ENCODE measurements around the gene FYTTD1. TPM values are rescaled to one million over a fixed set of nuclear protein-coding genes. Genes with fewer than 3 reads are reported as not detected.
A peak's percentile ranks its signal among the peaks of the same experiment; 100 is the strongest.

FYTTD1 gene
- total and polyA plus RNA-seq, 4 donors = 12.1 to 90.2 (median 29.2) TPM

DNA sequence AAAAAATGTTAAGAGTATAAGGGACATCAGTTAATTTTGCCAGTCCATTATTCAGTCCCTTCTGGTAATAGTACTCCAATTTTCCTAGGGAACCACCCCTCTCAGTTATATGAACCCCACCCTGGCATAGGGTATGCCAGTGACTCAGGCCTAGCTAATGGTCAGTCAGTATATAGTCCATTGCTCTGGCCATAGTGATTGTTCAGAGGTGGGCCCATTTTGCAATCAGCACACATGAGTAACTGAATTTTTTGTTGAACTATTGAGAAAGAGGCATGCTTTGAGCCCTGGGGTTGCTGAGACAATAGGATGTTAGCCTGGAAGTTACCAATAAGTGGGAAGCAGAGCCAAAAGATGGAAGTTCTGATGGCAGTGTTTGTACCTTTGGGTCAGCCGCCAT lies 45.5 kb downstream of the FYTTD1 start:
- Histone ChIP-seq H3K27me3 (ENCODE audit: control insufficient read depth in 3 of 3, insufficient read depth in 3 of 3, low read length in 2 of 3) (no peaks in the 10 kb centered on the region), H3K9me3 (ENCODE audit: control insufficient read depth in 4 of 4, insufficient read depth in 3 of 4, low read length in 3 of 4) (no peaks in the 10 kb centered on the region), H3K9ac (ENCODE audit: insufficient read depth in 1 of 2, low read length in 2 of 2) (no peak overlapping the region), H3K4me1 (ENCODE audit: control insufficient read depth in 5 of 5, insufficient read depth in 5 of 5, low read length in 5 of 5) (peaks cover 0 to 20% (median 2%) of the 10 kb centered on the region in 5 donors), H3K36me3 (ENCODE audit: control insufficient read depth in 4 of 4, insufficient read depth in 4 of 4, low read length in 4 of 4) (no peaks in the 10 kb centered on the region), H3K27ac (ENCODE audit: low read depth in 1 of 2, low read length in 1 of 2) (no peak overlapping the region), H3K4me3 (no peak overlapping the region)
- no peak for DNase-seq
- no peak for TF ChIP-seq CTCF (IDR thresholded peaks at IDR 0.05; ENCODE audit: control extremely low read depth, extremely low read depth)
- ATAC-seq (ENCODE audit: insufficient read depth, low FRiP score) = no peak
- 97 to 98% methylated on average over 1 of the region's 1 CpG for WGBS, 2 donors

DNA sequence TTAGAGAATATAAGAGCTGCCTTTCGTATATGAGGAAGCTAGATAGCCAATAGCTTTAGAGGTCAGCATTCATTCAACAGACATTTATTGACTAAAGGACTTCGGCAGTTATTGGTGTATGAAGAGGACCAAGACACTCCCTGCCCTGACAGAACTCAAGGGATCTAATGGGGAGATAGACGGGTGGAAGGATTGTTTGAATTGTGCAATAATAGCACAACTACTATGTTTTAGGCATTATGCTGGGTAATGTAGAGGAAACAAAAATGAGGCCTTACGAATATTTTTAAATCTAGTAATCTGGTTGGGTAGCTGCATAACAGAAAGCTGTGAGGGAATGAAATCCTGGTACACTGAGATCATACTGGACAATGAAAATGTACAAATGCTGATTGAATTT lies 46.4 kb downstream of the FYTTD1 start:
- WGBS, 2 donors = 49 to 58% methylated on average over 4 of the region's 4 CpGs
- no peak for ATAC-seq (ENCODE audit: insufficient read depth, low FRiP score)

DNA sequence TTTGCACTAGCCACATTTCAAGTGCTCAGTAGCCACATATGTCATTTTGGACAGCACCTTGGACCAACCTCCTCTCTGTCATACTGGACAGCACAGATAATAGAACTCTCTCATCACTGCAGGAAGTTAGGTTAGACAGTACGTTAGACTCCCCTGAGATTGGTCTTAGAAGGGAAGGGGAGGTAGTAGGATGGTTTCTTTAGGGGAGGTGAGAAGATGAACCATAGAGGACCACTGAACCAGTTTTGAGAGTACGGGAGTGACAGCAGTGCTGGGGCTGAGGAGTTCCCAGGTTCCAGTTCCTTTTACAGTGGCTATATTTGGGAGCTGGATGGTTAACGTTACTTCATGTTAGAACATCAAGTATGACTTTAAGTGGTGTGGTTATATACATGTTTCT lies 49.2 kb downstream of the FYTTD1 start:
- WGBS, 2 donors = 61 to 63% methylated on average over 3 of the region's 3 CpGs
- DNase-seq (no peak), ATAC-seq (ENCODE audit: insufficient read depth, low FRiP score) (no peak)
- Histone ChIP-seq H3K4me1 (ENCODE audit: control insufficient read depth in 5 of 5, insufficient read depth in 5 of 5, low read length in 5 of 5) (peaks cover 0 to 27% (median 4%) of the 10 kb centered on the region in 5 donors), H3K27me3 (ENCODE audit: control insufficient read depth in 3 of 3, insufficient read depth in 3 of 3, low read length in 2 of 3) (no peaks in the 10 kb centered on the region), H3K36me3 (ENCODE audit: control insufficient read depth in 4 of 4, insufficient read depth in 4 of 4, low read length in 4 of 4) (no peaks in the 10 kb centered on the region), H3K4me3 (no peak overlapping the region), H3K9ac (ENCODE audit: insufficient read depth in 1 of 2, low read length in 2 of 2) (no peak overlapping the region), H3K27ac (ENCODE audit: low read depth in 1 of 2, low read length in 1 of 2) (no peak overlapping the region), H3K9me3 (ENCODE audit: control insufficient read depth in 4 of 4, insufficient read depth in 3 of 4, low read length in 3 of 4) (no peaks in the 10 kb centered on the region)
- no peak for TF ChIP-seq CTCF (IDR thresholded peaks at IDR 0.05; ENCODE audit: control extremely low read depth, extremely low read depth)

More for the DNA sequence above, 46.4 kb downstream of the FYTTD1 start:
- H3K4me1 ChIP-seq (ENCODE audit: control insufficient read depth in 5 of 5, insufficient read depth in 5 of 5, low read length in 5 of 5) = peaks cover 0 to 20% (median 2%) of the 10 kb centered on the region in 5 donors
- DNase-seq = no peak
- no peak overlapping the region for H3K9ac ChIP-seq (ENCODE audit: insufficient read depth in 1 of 2, low read length in 2 of 2)
- peak overlapping the region in 1 of 2 donors; percentile 6 for H3K27ac ChIP-seq (ENCODE audit: low read depth in 1 of 2, low read length in 1 of 2)
- TF ChIP-seq CTCF (IDR thresholded peaks at IDR 0.05; ENCODE audit: control extremely low read depth, extremely low read depth) = no peak
- no peak overlapping the region for H3K4me3 ChIP-seq
- H3K9me3 ChIP-seq (ENCODE audit: control insufficient read depth in 4 of 4, insufficient read depth in 3 of 4, low read length in 3 of 4) = no peaks in the 10 kb centered on the region
- no peaks in the 10 kb centered on the region for H3K27me3 ChIP-seq (ENCODE audit: control insufficient read depth in 3 of 3, insufficient read depth in 3 of 3, low read length in 2 of 3)
- H3K36me3 ChIP-seq (ENCODE audit: control insufficient read depth in 4 of 4, insufficient read depth in 4 of 4, low read length in 4 of 4) = no peaks in the 10 kb centered on the region

DNA sequence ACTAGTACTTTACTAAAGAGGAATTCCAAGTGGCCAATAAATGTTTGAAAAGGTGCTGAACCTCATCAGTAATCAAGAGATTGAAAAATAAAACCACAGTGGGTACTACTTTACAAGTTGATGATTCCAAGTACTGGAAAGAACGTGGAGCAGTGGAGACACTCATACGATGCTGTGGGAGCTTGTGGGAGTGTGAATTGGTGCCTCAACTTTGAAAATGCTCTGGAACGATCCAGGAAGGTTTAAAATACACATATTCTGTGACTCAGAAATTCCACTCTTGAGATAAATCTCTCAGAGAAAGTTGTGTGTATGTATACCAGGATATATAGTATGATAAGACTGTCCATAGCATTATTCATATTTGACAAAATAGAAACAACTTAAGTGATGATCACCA lies 50.7 kb downstream of the FYTTD1 start:
- Histone ChIP-seq H3K9ac (ENCODE audit: insufficient read depth in 1 of 2, low read length in 2 of 2) (no peak overlapping the region), H3K4me1 (ENCODE audit: control insufficient read depth in 5 of 5, insufficient read depth in 5 of 5, low read length in 5 of 5) (peaks cover 0 to 19% (median 0%) of the 10 kb centered on the region in 5 donors), H3K27ac (ENCODE audit: low read depth in 1 of 2, low read length in 1 of 2) (no peak overlapping the region), H3K4me3 (no peak overlapping the region), H3K36me3 (ENCODE audit: control insufficient read depth in 4 of 4, insufficient read depth in 4 of 4, low read length in 4 of 4) (no peaks in the 10 kb centered on the region), H3K9me3 (ENCODE audit: control insufficient read depth in 4 of 4, insufficient read depth in 3 of 4, low read length in 3 of 4) (no peaks in the 10 kb centered on the region), H3K27me3 (ENCODE audit: control insufficient read depth in 3 of 3, insufficient read depth in 3 of 3, low read length in 2 of 3) (no peaks in the 10 kb centered on the region)
- ATAC-seq (ENCODE audit: insufficient read depth, low FRiP score) = no peak
- WGBS, 2 donors = 67 to 88% methylated on average over 3 of the region's 3 CpGs
- no peak for DNase-seq
- no peak for TF ChIP-seq CTCF (IDR thresholded peaks at IDR 0.05; ENCODE audit: control extremely low read depth, extremely low read depth)

Measured in lung (tissue), 12 donors.